HG03469 (cell line): ENCODE results near the gene EHD1.

Experiments
- ATAC-seq: cut with Tn5 transposase; IDR thresholded peaks from one replicate; pipeline ENCODE4 v1.9.1; 2021; ENCODE audit warnings: mild to moderate bottlenecking, moderate library complexity, moderate number of reproducible peaks; ENCODE audit not compliant: unreplicated experiment

Gene EHD1

DNA sequence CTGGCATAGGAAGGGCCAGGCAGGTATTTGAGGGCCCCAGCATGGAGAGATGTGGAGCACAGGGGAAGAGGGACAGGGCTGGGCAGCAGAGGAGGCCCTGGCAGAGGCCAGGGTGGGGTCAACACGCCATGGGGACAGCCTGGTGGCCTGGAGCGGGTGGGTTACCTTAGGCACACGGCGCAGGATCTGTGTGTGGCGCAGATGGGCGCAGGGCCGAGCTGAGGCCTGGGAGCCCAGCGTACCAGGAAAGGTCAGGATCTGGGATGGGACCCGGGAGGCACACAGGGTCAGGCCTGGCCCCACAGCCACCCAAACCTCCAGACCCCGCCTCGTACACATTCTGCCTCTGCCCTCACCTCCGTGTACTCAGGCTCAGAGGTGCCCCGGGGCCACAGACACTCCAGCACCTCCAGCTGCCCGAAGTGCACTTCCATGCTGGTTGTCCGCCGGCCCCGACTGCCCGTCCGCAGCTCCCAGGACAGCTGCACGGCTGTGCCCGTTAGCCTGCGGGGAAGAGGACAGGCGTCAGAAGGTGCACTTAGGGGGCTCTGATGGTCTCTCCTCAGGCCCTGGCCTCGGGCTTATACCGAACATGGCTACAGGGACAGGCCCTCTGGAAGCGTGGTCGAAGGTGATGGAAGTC lies 32.2 kb upstream of the EHD1 start:
- no peak for ATAC-seq

DNA sequence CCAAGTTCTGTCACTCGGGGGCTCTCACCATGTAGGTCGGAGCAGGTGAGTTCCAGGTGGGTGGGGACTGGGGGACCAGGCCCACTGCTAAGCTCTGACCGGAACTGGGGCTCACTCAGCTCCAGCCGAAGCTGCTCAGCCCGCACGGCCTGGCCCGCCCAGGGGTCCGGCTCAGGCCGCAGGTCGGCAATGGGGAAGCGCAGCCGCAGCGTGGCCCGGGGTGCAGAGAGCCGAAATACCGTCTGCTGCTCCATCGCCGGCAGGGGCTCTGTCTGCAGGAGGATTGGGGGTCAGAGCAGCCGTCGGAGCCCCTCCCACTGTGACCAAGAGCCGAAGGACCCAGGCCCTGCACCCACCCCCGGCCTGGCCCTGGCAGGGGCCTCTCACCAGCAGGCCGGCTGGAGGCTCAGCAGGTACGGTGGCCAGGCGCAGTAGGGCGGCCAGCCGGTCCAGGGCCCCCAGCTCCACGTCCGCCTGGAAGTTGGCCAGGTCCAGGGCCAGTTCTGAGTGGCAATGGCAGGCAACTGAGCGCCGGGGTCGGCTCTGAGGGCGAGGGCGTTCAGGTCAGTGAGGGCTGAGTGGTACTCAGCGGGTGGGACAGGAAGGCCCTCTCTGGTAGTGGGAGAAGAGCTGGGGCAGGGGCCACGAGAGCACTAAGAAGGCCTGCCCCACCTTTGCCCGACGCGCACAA lies 31.4 kb upstream of the EHD1 start:
- no peak for ATAC-seq

DNA sequence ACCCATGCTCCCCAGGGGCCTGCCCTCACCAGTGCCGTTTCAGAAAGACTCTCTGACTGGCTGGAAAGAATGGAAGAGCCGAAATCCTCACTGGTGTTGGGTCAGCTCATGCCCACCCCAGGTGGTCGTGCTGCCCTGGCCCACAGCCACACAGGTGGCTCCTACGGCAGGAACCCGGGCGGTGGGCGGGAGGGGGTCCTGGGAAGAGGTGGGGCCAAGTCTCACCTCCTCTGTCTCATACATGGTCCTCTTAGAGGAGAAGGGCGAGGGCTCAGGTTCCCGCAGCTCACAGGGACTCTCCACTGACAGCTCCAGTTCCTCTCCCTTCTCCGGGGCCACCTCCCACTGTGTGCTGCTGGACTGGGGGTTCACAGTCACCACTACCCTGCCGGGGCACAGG lies 30.3 kb upstream of the EHD1 start:
- no peak for ATAC-seq

GRCh38 chr11:64906314-64906635 lies 27.9 kb upstream of the EHD1 start:
- no peak for ATAC-seq

DNA sequence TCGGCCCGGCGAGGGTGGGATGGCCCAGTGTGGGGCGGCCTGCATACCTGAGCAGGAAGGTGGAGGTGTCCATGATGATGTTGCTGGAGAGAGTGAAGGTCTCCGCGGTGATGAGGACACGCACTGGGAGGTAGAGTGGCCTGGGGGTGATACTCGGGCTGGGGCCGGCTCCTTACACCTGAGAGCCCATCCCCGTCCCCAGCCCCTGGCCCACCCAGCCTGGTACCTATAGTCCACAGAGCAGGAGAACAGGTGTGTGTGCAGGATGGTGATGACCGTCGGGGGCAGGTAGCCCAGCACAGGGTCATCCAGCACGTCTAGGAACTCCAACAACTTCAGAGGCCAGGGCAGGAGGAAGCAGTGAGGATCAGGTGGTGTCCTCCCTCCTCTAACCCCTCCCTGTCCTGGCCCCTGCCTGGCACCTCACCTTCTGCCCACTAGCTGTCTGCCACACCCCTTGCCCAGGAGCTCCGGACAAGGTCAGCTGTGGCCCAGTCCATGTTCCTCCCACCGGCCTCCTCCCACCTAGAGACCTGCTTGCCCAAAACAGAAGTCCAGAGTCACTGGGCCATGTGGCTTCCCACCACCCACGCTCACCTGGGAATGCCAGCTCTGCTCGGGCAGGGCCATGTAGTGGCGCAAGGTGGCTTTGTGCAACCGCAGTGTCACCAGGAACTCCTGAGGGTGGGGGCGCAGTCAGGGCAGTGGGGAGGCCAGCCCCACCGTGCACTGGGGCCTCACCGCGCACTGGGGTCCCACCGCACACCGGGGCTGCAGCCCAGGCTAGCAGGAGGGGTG lies 27.3 kb upstream of the EHD1 start:
- ATAC-seq = no peak

DNA sequence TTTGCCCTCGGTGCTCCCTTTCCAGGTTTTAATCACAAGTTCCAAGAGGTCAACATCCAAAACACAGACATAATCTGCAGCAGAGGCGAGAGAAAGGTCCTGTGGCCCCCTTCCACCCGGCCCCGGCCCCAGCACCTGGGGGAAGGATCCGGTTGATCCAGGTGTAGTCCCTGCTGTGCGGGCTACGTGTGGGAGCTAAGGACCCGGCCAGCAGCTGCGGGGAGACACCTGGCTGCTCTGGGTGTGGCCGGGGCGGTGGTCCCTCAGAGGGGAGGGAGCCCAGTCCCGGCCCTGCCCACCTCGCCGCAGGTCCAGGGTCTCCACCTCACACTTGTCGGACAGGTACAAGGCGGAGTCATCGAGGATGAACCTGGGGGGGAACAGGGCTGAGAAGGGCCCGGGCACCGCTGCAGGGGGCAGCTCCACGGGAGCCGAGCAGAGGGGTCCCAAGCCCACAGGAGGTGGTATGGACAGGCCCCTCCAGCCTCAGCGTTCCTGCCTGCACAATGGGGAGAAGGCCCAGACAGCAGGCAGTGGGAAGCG lies 24.9 kb upstream of the EHD1 start:
- no peak for ATAC-seq

DNA sequence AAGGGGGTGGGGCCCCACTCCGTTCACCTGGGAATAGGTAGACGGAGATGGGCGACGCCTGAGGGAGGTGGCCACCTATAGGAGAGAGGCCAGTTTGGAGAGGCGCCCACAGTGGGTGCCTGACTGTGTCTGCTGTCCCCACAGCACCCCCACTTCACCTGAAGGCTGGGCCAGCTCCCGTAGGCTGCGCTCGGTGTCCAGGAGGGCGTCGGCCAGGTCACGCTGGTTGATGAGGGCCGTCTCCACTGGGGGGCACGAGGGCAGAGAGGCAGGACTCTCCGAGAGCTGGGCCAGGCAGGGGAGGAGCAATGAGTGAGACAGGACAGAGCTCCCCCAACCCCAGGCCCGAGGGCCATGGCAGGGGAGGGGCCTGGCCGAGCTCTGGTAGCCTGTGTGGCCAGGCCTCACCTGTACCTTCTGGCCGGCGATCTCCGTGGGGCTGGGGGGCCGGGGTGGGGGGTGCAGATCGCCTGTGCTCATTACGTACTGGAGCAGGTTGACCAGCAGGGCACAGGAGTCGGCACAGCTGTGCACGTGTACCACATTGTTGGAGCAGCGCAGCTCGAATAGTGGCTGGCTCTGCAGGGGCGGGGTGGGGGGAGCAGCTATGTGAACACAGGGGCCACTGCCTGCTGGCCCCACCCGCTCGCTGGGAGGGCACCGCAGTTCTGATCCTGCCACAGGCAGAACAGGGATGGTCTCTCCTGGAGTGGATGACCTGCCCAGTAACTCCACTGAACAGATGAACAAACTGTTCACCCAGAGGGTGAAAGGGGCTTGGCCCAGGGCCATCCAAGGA lies 23.9 kb upstream of the EHD1 start:
- ATAC-seq = no peak

- ATAC-seq = no peak
These were observed 22.4 kb upstream of the EHD1 start for GRCh38 chr11:64900774-64901173.

DNA sequence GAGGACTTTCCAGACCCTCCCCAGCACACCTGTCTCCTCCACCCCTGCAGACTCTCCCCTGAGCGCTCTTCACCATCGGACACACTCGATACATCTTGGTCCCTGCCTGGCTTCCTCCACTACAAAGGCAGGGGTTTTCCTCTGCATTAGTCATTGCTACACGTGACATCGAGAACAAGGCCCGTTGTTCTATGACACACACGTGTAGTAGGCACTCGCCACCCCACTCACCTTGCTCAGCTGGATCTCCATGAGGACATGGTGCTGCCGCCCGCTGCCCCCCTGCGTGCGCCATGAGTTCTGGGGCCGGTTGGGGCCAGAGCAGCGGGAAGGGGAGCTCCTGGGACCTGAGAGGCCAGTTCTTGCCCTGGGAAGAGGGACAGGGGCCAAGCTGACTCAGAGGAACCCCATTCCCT lies 21.9 kb upstream of the EHD1 start:
- ATAC-seq = no peak

DNA sequence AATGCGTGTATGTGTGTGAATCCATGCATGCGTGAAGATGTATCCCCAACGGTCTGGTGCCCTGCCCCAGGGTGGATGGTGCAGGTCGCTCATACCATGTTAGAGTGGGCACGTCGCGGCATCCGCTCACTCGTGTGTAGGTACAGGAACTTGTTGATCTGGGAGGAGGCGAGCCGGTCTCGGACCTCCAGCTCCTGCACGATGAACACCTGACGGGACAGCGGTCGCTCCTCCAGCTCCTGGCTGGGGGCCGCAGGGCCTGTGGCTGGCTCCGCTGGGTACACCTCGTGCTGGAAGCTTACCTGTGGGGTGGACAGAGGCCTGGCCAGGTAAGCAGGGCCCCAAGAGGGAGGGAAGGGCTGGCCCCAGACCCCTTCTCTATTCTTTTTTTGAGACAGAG lies 20.1 kb upstream of the EHD1 start:
- no peak for ATAC-seq

GRCh38 chr11:64898076-64898445 lies 19.6 kb upstream of the EHD1 start:
- ATAC-seq = no peak

- no peak for ATAC-seq
These were observed 19.1 kb upstream of the EHD1 start for GRCh38 chr11:64897381-64898075.

DNA sequence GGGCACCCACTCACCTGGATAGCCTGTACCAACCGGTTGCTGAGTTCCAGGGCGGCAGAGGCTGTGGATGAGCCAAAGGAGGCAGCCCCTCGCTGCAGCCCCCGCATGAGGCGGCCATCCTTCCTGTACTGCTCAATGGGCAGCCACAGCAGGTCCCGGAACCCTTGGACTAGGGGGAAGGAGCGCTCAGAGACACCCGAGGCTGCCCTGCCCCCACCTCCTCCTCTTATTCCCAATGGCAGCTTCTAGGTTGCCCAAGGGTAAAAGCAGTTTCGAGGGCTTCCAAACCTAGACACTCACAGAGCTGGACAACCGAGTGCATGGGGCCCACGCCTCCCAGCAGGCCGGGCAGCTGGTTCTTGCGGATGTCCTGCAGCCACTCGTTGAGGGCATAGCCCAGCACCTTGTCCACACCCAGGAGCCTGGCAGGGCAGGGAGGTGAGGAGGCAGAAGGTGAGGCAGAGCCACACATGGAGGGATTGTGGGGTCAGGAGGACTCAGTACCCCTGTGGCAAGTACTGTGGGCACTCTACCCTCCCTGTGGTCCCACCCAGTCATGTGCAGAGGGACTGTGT lies 18.1 kb upstream of the EHD1 start:
- no peak for ATAC-seq

DNA sequence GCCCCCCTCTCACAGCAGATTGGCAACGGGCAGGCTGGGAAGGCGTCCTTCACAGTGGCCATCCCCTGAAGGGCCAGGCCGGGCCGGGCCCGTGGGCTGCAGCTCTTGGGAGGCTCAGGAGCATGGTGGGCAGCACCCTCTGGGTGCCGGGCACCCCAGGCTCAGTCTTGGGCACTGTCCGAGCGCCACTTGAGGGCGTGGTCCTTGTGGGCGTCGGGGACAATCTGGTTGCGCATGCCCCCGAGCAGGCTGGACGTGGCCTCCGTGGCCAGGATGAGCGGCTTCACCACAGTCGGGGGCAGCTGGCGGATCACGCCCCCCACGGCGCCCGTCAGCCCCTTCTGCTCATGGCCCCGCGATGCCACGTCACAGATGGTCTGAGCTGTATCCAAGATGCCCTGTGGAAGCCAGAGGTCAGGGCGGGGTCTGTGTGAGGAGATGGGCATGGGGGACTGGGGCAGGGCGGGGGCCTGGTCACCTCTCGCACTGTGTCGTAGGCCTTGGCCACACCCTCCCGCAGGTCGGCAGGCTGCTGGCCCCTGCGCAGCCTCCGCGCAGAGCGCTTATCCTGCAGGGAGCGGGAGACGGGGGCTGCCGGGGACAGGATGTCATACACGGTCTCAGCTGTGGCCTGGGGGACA lies 16.5 kb upstream of the EHD1 start:
- ATAC-seq = no peak

DNA sequence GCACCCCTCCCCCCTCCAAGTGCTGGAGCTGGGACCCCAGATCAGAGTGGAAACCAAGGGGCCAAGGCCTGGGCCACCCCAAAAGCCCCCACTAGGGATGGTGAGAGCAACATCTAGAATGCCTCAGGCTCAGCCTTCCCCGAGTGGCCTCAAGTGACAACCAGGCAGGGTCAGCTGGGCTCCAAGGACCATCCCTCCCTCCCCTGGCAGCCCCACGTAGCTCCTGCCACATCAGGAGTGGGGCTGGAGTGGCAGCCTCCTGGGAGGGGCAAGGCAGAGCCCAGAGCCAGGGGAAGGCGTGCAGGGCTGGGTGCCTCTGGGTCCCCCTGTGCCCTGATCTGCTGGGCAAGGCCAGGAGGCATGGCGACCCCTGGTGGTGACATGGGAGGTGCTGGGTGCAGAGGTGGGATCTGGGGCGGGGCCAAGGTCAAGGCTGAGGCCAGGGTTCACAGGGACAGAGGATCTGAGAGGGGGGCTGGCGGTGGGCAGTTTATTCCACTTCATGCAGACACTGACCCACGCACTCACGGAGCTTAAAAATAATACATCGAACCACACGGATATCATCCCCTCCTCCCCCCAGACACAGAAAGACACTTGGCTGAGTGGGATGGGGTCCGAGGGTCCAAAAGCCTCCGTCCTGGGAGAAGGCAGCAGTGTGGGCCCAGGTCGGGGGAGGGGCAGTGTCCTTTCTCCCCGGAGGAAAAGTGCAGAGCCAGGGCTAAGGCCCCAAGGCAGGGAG lies 15.8 kb upstream of the EHD1 start:
- ATAC-seq = no peak

DNA sequence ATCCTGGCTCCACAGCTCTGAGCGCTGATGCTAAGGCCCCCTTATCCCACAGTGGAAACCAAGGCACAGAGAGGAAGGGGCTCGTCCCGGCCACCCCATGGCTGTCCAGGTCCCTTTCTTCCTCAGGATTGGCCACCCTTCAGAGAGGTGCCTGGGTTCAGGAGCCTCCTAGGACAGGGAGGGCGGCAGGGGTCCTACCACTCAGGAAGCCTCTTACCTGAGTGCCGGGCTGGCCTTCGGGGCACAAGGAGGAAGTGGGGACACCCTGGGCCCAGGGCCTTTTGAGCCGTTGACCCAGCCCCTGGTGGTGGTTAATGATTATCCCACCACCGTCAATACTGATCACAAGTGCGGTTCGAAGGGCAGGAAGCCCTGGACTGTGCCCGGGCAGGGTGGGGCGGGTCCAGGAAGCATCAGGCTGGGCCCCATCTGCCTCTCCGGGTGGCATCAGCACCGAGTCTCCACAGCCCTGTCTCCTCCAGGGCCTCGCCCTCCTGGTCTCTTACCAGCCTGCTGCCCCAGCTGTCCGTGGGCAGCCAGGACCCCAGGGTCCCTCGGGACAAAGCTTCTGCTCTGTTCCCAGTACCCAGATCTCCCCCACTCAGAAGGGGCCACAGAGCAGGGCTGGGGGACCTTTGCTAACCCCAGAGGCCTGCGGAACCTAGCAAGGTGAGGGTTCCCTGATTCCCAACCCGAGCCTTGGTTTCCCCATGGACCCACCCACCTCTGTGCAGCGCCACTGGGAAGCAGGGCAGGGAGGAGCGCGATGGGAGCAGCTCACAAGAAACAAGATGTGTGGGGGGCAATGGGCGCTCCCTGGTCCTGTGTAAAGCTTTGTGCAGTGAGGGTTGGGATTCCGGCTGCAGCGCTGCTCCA lies 15.0 kb upstream of the EHD1 start:
- ATAC-seq = no peak

DNA sequence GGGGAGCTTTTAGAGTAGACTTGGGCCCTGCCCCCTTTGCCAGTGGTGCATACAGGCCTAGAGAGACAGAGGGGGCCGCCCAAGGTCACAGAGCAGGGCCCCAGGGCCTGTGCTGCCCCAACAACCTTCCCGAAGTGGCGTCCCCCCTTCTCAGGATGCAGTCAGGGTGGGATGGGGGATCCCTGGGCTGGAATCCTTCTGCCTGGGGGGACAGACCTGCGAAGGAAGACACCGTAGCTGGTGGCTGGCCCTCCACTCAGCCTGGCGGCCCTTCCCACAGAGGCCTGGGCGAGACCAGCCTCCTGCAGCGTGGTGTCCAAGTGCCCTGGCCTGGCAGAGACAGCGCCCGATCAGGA lies 14.4 kb upstream of the EHD1 start:
- ATAC-seq = no peak

GRCh38 chr11:64892411-64892831 lies 14.0 kb upstream of the EHD1 start:
- ATAC-seq = no peak
